Esophagus squamous epithelium (tissue), 5 donors: ENCODE measurements around the gene SLC7A14. TPM values are rescaled to one million over a fixed set of nuclear protein-coding genes. Genes with fewer than 3 reads are reported as not detected.

Experiments
- DNase-seq: peaks from one replicate; lab custom pipeline; 2025; lab: John Stamatoyannopoulos, UW
- H3K27ac ChIP-seq, 4 donors: fragments of 200-600 bp; sonication (generic); one replicate each; pipeline ENCODE4 v1.5.1; 2016 to 2019; ENCODE audit warnings: mild to moderate bottlenecking in 1 of 4
- H3K27me3 ChIP-seq, 4 donors: fragments of 200-600 bp; sonication (generic); 1 replicate in 3 of 4; 2 replicates in 1 of 4; pipeline versions ENCODE4 v1.5.1 to v1.6.0; 2017 to 2021; ENCODE audit warnings: antibody characterized with exemption in 1 of 4
- H3K36me3 ChIP-seq, 3 donors: fragments of 200-600 bp; sonication (generic); one replicate each; pipeline ENCODE4 v1.5.1; 2016 to 2019
- H3K4me1 ChIP-seq, 3 donors: fragments of 200-600 bp; sonication (generic); one replicate each; pipeline ENCODE4 v1.5.1; 2017 to 2019
- H3K4me3 ChIP-seq, 4 donors: fragments of 200-600 bp; sonication (generic); 1 replicate in 3 of 4; 2 replicates in 1 of 4; pipeline ENCODE4 v1.5.1; 2016 to 2019; ENCODE audit warnings: mild to moderate bottlenecking in 2 of 4, moderate library complexity in 1 of 4
- H3K9me3 ChIP-seq, 3 donors: fragments of 200-600 bp; sonication (generic); one replicate each; pipeline ENCODE4 v1.5.1; 2016 to 2019
- CTCF ChIP-seq, 6 experiments: fragments of 450-650 bp in 4 of 6; fragments of 200-600 bp in 2 of 6; sonication (generic) in 2 of 6; IDR thresholded peaks; one replicate each; pipeline ENCODE4 v1.5.1; 2016 to 2019; ENCODE audit warnings: antibody characterized with exemption in 6 of 6, mild to moderate bottlenecking in 4 of 6, moderate library complexity in 4 of 6
- POLR2A ChIP-seq, 4 donors: fragments of 450-650 bp; IDR thresholded peaks; one replicate each; pipeline ENCODE4 v1.6.1; 2017; ENCODE audit warnings: antibody characterized with exemption in 4 of 4, mild to moderate bottlenecking in 4 of 4, moderate library complexity in 3 of 4
- WGBS, 2 donors: methylation state at CpG; one replicate each; pipeline ENCODE4 v1.1.5; 2018; 5-methylcytosine and 5-hydroxymethylcytosine counted together
- intact Hi-C: fragments of 100-400 bp; cut with DNase I; formaldehyde crosslinking; loops from one replicate; pipeline ENCODE4 v1.15.0; 2022
- total RNA-seq, 4 donors: library from RNA; depleted of rRNA; stranded (reverse); fragments of >200 nt; gene quantifications; one replicate each; pipeline ENCODE4 v1.1.0, GENCODE V29; 2016
- donor health status: DM: yes; HTN: yes; CAD: no.

Gene SLC7A14
- total RNA-seq, 4 donors from 2014 or later, result under 0.01 TPM; not detected in 3

- H3K27ac ChIP-seq, result no peak overlapping the region
- H3K9me3 ChIP-seq, result no peaks in the 10 kb centered on the region
- no peak for DNase-seq
- H3K27me3 ChIP-seq, result peaks cover 0 to 6% (median 0%) of the 10 kb centered on the region in 4 donors
- no peaks in the 10 kb centered on the region for H3K36me3 ChIP-seq
- no peak overlapping the region for H3K4me3 ChIP-seq
- H3K4me1 ChIP-seq, result peaks cover 0 to 8% (median 0%) of the 10 kb centered on the region in 3 donors
- no peak for TF ChIP-seq POLR2A (IDR thresholded peaks at IDR 0.05)
- no peak for TF ChIP-seq CTCF (IDR thresholded peaks at IDR 0.05)
- WGBS, 2 donors, result 80 to 85% methylated on average over 6 to 14 of the region's 14 CpGs
- intact Hi-C loops, result no loop called here
These were observed 118.9 kb downstream of the SLC7A14 start for GRCh38 chr3:170467007-170467406.

GRCh38 chr3:170465955-170466354, 119.9 kb downstream of the SLC7A14 start:
- DNase-seq, result no peak
- H3K4me3 ChIP-seq, result no peak overlapping the region
- peaks cover 0 to 8% (median 0%) of the 10 kb centered on the region in 3 donors for H3K4me1 ChIP-seq
- H3K27ac ChIP-seq, result no peak overlapping the region
- peaks cover 0 to 5% (median 0%) of the 10 kb centered on the region in 4 donors for H3K27me3 ChIP-seq
- 84 to 92% methylated on average over 3 of the region's 3 CpGs for WGBS, 2 donors
- TF ChIP-seq POLR2A (IDR thresholded peaks at IDR 0.05) (no peak), CTCF (IDR thresholded peaks at IDR 0.05) (no peak)
- no peaks in the 10 kb centered on the region for H3K36me3 ChIP-seq
- H3K9me3 ChIP-seq, result no peaks in the 10 kb centered on the region
- intact Hi-C loops, result no loop called here

- no peaks in the 10 kb centered on the region for H3K27me3 ChIP-seq
- intact Hi-C loops, result no loop called here
- TF ChIP-seq CTCF (IDR thresholded peaks at IDR 0.05) (no peak), POLR2A (IDR thresholded peaks at IDR 0.05) (no peak)
- H3K4me3 ChIP-seq, result no peak overlapping the region
- 62 to 71% methylated on average over 4 of the region's 4 CpGs for WGBS, 2 donors
- no peaks in the 10 kb centered on the region for H3K9me3 ChIP-seq
- H3K36me3 ChIP-seq, result no peaks in the 10 kb centered on the region
- H3K4me1 ChIP-seq, result peaks cover 0 to 3% (median 0%) of the 10 kb centered on the region in 3 donors
- no peak overlapping the region for H3K27ac ChIP-seq
- DNase-seq, result no peak
These were observed 122.9 kb downstream of the SLC7A14 start for GRCh38 chr3:170463011-170463410.

GRCh38 chr3:170458285-170458684, 127.6 kb downstream of the SLC7A14 start:
- Histone ChIP-seq H3K4me3 (no peak overlapping the region), H3K27ac (no peak overlapping the region), H3K4me1 (peaks cover 0 to 3% (median 0%) of the 10 kb centered on the region in 3 donors), H3K9me3 (no peaks in the 10 kb centered on the region), H3K27me3 (no peaks in the 10 kb centered on the region), H3K36me3 (no peaks in the 10 kb centered on the region)
- no peak for TF ChIP-seq CTCF (IDR thresholded peaks at IDR 0.05)
- no peak for TF ChIP-seq POLR2A (IDR thresholded peaks at IDR 0.05)
- WGBS, 2 donors, result 33 to 37% methylated on average over 4 of the region's 4 CpGs
- no peak for DNase-seq
- intact Hi-C loops, result no loop called here

- Histone ChIP-seq H3K27me3 (no peaks in the 10 kb centered on the region), H3K4me1 (peaks cover 0 to 3% (median 0%) of the 10 kb centered on the region in 3 donors), H3K9me3 (no peaks in the 10 kb centered on the region), H3K36me3 (no peaks in the 10 kb centered on the region), H3K27ac (no peak overlapping the region), H3K4me3 (no peak overlapping the region)
- DNase-seq, result no peak
- intact Hi-C loops, result no loop called here
- TF ChIP-seq CTCF (IDR thresholded peaks at IDR 0.05), result no peak
- TF ChIP-seq POLR2A (IDR thresholded peaks at IDR 0.05), result no peak
- WGBS, 2 donors, result 57 to 59% methylated on average over 6 of the region's 6 CpGs
These were observed 131.4 kb downstream of the SLC7A14 start for GRCh38 chr3:170454509-170454908.
